GM19023 (cell line): ENCODE data around the gene SRCAP.
"Not testable (repeated sequence)": the region's sequence is repeated elsewhere in the genome, so short reads cannot be mapped to it uniquely, and the experiment has no call there.

ENCODE experiments used
- ATAC-seq: cut with Tn5 transposase; IDR thresholded peaks from one replicate; pipeline ENCODE4 v1.9.1; 2021; ENCODE audit warnings: mild to moderate bottlenecking, moderate library complexity; ENCODE audit not compliant: unreplicated experiment

The SRCAP gene

GRCh38 chr16:30663820-30664219, 35.2 kb upstream of the SRCAP start:
- ATAC-seq = no peak

GRCh38 chr16:30664616-30665109, 34.3 kb upstream of the SRCAP start:
- ATAC-seq = no peak

DNA sequence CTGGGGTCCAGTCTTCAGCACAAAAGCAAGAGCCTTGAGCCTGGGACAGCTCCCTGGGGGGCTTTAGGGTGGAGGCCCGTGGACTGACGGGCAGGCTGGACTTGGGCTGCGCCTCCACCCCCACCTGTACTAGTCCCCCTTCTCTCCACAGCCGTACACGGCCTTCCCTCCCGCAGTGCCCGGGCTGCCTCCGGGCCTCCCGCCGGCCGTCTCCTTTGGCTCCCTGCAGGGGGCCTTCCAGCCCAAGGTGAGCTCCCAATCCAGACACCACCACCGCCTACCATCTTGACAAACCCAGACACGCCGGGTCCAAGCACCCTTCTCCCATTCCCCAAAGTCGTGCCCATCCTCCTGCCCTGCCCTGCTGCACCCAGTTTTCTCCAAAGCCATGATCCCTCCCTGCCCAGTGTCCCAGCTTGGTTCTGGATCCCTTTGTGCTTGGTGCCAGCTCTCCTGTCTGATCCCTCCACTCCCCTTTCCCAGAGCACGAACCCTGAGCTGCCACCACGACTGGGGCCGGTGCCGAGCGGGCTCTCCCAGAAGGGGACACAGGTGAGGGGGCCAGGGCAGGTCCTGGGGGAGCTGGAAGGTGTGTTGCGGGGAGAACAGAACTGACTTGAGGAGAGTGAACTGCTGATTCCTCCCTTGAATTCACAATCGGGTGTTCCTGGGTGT, 33.7 kb upstream of the SRCAP start:
- ATAC-seq = no peak

DNA sequence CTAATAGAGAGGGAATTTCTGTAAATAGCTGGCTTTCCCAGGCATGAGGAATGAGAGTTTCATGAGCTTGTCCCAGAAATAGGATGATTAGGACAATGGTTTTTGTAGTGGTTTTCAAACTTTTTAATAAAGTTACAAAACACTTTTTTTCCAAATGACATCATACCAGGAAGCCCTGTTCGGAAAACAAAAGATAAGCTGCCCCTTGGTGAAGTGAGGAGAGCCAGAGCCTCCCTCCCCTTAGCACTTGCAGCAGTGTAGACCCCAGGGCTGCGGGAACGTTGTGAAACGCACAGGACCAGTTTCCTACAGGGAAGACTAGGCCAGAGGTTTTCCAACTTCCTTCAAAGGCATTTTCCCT, 33.2 kb upstream of the SRCAP start:
- ATAC-seq = no peak

- ATAC-seq = no peak
Observed at GRCh38 chr16:30666681-30667080, 32.3 kb upstream of the SRCAP start.

DNA sequence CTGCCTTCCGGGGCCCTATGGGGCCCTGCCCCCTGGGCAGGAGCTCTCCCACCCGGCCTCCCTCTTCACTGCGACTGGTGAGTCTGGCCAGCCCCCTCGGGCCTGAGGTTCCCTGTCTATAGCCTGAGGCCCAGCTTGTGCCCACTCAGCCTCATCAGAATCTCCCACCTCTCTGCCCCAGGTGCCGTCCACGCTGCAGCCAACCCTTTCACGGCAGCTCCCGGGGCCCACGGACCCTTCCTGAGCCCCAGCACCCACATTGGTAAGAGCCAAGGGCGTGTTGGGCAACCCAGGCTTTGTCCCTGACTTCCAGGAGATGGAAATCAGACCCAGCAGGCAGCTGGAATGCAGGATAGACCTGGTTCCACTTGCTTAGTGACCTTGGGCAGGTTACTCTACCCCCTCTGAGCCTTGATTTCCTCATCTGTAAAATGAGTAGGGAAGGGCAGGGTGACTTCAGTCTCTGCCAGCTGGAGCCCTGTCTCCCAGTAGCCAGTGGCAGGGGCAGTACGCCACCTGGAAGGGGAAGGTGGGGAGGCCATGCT, 31.5 kb upstream of the SRCAP start:
- ATAC-seq = no peak

DNA sequence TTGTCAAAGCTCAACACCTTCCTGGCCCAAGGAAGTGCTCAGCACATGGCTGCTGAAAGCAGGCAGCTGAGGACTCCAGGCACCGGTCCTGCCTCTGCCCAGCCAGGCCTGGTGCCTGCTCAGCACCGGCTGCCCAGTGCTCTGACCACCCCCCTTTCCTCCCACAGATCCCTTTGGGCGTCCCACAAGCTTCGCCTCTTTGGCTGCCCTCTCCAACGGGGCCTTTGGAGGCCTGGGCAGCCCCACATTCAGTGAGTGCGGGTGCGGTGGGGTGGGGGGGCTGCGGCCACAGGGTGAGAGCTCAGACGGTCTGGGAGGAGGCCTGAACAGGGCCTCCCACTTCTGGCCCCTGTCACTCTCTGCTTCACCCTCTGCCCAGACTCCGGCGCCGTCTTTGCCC, 30.6 kb upstream of the SRCAP start:
- no peak for ATAC-seq

GRCh38 chr16:30669026-30669902, 29.7 kb upstream of the SRCAP start:
- ATAC-seq = no peak

DNA sequence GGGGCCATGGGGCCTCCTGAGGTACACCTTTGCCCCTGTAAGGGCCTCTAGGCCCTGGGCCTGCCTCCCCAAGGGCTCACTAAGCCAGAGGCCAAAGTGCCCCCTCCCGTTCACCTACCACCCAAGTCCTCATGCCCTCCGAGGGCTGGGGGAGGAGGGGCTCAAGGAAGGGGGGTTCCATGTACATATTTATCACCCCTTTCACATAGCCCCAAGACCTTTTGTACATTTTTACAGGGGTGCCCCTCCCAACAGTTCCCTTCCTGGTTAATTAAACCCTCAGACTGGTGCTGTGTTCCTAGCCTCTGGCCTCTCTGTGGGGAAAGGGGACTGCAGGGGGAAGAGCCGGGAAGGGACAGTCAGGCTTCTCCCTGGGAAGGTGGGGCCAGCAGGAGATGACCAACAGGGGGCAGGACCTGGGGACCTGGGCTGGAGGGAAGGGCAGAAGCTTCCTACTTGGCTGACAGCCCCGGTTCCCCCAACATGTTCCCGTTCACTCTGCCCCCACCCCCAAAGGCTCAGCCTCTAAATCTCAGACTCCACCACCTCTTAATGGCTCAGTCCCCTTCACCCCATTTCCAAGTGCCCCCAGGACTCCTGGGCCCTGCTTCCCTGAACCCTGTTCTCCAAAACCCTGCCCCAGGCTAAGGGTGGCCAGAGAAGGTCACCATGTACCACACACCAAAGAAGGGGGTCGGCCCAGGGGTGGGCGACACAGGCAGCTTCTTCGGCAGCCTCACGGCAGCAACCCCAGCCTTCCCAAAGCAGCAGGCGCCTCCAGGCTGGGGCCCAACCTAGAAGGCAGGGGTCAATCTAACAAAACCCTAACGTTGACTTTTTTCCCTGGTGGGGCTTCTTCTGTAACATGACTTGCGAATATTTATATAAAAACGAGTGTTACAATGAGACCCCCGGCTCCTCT, 28.8 kb upstream of the SRCAP start:
- no peak for ATAC-seq

DNA sequence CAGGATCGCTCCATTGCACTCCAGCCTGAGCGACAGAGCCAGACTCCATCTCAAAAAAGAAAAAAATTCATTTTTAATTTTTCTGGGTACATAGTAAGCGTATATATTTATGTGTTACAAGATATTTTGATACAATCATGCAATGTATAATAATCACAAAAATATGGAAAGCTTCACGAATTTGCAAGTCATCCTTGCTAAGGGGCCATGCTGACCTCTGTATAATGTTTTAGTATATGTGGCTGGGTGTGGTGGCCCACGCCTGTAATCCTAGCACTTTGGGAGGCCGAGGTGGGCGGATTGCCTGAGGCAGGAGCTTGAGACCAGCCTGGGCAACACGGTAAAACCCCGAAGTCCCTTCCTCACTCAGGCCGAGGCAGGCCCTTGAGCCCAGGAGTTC, 23.8 kb upstream of the SRCAP start:
- ATAC-seq = no peak

GRCh38 chr16:30677931-30678585, 20.9 kb upstream of the SRCAP start:
- ATAC-seq = no peak

GRCh38 chr16:30678586-30678970, 20.4 kb upstream of the SRCAP start:
- ATAC-seq = no peak

- no peak for ATAC-seq
Observed at GRCh38 chr16:30680326-30680725, 18.6 kb upstream of the SRCAP start.

DNA sequence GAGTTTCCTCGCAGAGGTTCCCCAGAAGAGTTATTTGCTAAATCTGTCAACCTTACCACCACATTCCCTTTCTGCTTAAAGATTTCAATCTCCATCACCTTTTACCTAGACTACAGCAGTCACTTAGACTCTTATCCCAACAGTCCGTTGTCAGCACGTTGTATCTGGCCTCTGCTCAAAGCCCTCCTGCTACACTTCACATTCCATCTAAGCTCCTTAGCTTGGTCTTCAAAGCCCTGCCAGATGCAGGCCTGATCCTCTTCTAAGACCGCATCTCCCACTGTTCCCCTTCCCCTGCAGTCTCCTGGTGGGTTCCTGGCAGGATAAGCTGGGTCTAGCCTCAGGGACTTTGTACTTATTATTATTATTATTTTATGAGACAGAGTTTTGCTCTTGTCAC, 10.3 kb upstream of the SRCAP start:
- no peak for ATAC-seq

DNA sequence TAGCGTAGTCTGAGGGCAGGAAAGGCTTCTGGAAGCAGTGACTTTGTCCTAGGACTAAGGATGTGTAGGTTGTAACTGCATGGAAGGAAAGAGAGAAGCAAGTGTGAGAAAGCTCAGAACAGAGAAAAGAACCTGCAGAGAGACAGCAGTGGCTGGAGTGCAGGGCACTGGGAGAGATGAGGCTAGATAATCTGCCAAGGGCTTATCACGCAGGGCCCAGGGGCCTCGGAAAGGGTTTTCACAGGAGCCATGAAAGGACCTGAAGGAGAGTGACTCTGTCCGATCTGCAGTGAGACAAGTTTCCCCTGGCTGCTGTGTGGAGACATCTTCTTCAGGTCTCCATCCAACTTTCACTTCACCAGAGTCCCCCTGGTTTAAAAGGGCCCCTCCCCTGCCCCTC, 7.1 kb upstream of the SRCAP start:
- no peak for ATAC-seq

DNA sequence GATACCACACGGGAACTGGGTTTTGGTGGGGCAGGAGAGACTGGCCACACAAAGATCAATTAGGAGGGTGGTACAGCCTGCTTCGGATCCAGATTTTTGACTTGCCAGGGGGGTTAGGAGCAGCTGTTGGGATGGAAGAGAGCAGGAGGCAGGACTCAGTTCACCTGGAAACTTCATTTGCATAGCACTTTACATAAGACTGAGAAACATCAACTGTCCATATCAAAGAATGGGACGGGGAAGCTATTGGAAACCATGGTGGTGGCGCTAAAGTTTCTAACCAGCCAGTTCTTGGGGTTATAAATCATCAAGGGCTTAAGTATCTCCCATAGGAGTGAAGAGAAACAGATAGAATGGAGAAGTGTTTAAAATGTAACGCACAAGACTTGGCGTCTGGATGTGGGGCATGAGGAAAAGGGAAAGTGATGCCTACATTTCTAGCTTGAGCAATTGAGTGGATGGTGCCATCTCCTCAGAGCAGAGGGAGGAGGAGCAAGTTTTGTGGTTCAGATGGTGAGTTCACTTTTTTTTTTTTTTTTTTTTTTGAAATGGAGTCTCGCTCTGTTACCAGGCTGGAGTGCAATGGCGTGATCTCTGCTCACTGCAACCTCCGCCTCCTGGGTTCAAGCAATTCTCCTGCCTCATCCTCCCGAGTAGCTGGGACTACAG, 6.4 kb upstream of the SRCAP start:
- ATAC-seq = no peak

- no peak for ATAC-seq
Observed at GRCh38 chr16:30694926-30695693, 3.9 kb upstream of the SRCAP start.

DNA sequence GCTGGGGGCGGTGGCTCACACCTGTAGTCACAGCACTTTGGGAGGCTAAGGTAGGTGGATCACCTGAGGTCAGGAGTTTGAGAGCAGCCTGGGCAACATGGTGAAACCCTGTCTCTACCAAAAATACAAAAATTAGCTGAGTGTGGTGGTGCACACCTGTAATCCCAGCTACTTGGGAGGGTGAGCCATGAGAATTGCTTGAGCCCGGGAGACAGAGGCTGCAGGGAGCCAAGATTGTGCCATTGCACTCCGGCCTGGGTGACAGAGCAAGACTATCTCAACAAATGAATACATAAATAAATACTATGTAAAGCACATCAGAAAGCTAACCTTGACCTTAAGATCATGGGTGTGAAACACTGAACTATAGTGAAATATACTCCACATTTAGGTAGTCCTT, 2.3 kb upstream of the SRCAP start:
- ATAC-seq = not testable (repeated sequence)
